Smooth muscle cell (in vitro differentiated cells): ENCODE measurements around the gene LCE6A. TPM values are rescaled to one million over a fixed set of nuclear protein-coding genes. Genes with fewer than 3 reads are reported as not detected.

ENCODE experiments used
- DNase-seq: peaks from one replicate; lab custom pipeline; 2025; ENCODE audit not compliant: unreplicated experiment; lab: John Stamatoyannopoulos, UW
- H2AFZ ChIP-seq: fragments of 200-600 bp; sonication (generic); 2 replicates; pipeline ENCODE4 v1.6.0; 2016; ENCODE audit warnings: antibody characterized with exemption, low read depth, mild to moderate bottlenecking
- H3F3A ChIP-seq: fragments of 200-600 bp; sonication (generic); 2 replicates; pipeline ENCODE4 v1.6.0; 2017; ENCODE audit warnings: antibody characterized with exemption, low read depth
- H3K27ac ChIP-seq: fragments of 200-600 bp; sonication (generic); 2 replicates; pipeline ENCODE4 v1.5.1; 2016; ENCODE audit warnings: low read depth, mild to moderate bottlenecking
- H3K27me3 ChIP-seq: fragments of 200-600 bp; sonication (generic); 2 replicates; pipeline ENCODE4 v1.6.1; 2016; ENCODE audit warnings: low read depth, mild to moderate bottlenecking
- H3K36me3 ChIP-seq: fragments of 200-600 bp; sonication (generic); 2 replicates; pipeline ENCODE4 v1.5.1; 2016; ENCODE audit warnings: low read depth
- H3K4me1 ChIP-seq: fragments of 200-600 bp; sonication (generic); 2 replicates; pipeline ENCODE4 v1.5.1; 2016; ENCODE audit warnings: low read depth
- H3K4me2 ChIP-seq: fragments of 200-600 bp; sonication (generic); 2 replicates; pipeline ENCODE4 v1.6.0; 2016; ENCODE audit warnings: mild to moderate bottlenecking
- H3K4me3 ChIP-seq: fragments of 200-600 bp; sonication (generic); 2 replicates; pipeline ENCODE4 v1.5.1; 2016; ENCODE audit warnings: mild to moderate bottlenecking
- H3K79me2 ChIP-seq: fragments of 200-600 bp; sonication (generic); 2 replicates; pipeline ENCODE4 v1.6.0; 2016; ENCODE audit warnings: low read depth, mild to moderate bottlenecking
- H3K9ac ChIP-seq: fragments of 200-600 bp; sonication (generic); 2 replicates; pipeline ENCODE4 v1.6.0; 2016; ENCODE audit warnings: low read depth
- H3K9me3 ChIP-seq: fragments of 200-600 bp; sonication (generic); replicated peaks from 2 replicates; pipeline ENCODE4 v1.5.1; 2016; ENCODE audit warnings: low read depth
- H4K20me1 ChIP-seq: fragments of 200-600 bp; sonication (generic); 2 replicates; pipeline ENCODE4 v1.6.0; 2016; ENCODE audit warnings: low read depth
- CTCF ChIP-seq: fragments of 200-600 bp; sonication (generic); IDR thresholded peaks from 2 replicates; pipeline ENCODE4 v1.5.1; 2017; ENCODE audit warnings: borderline replicate concordance, mild to moderate bottlenecking, antibody characterized with exemption; ENCODE audit not compliant: insufficient read depth, poor library complexity, severe bottlenecking
- WGBS: methylation state at CpG from one replicate; pipeline ENCODE4 v1.1.7; 2016; ENCODE audit warnings: low lambda C conversion rate; 5-methylcytosine and 5-hydroxymethylcytosine counted together
- polyA plus RNA-seq: library from polyadenylated mRNA; unstranded; fragments of >200 nt; fragmentation: Nextera tagmentation; extraction: Ambion mirVana; gene quantifications from 2 replicates; pipeline ENCODE4 v1.2.1, GENCODE V29; 2016
- total RNA-seq: library from RNA; depleted of rRNA; stranded (reverse); fragments of >200 nt; gene quantifications from 2 replicates; pipeline ENCODE4 v1.2.3, GENCODE V29; 2014

LCE6A gene
- not detected in 2 replicates for total RNA-seq
- polyA plus RNA-seq, result not detected in 2 replicates

GRCh38 chr1:152842556-152842955 lies at the start of gene LCE6A:
LCE6A (plus strand) TSS chr1:152842856; CDS start chr1:152843521, 665 bp downstream.
- H3K4me3 ChIP-seq, result no peak within 1 kb of the TSS
- H3K4me1 ChIP-seq, result no peaks in the 10 kb centered on the region
- DNase-seq, result no peak
- no peak within 1 kb of the TSS for H3K9ac ChIP-seq
- H3K9me3 ChIP-seq, result peaks cover 4% of the 10 kb centered on the region
- no peaks in the 10 kb centered on the region for H3F3A ChIP-seq
- no peak for TF ChIP-seq CTCF
- WGBS, result 73% methylated on average over 3 of the region's 3 CpGs
- H3K27ac ChIP-seq, result no peak within 1 kb of the TSS
- no peaks in the 10 kb centered on the region for H3K27me3 ChIP-seq
- no peak within 1 kb of the TSS for H3K4me2 ChIP-seq
- no peaks in the 10 kb centered on the region for H4K20me1 ChIP-seq
- H3K36me3 ChIP-seq, result no peaks in the 10 kb centered on the region
- H2AFZ ChIP-seq, result no peak within 1 kb of the TSS
- H3K79me2 ChIP-seq, result no peaks in the 10 kb centered on the region

- no peaks in the 10 kb centered on the region for H3F3A ChIP-seq
- H3K36me3 ChIP-seq, result no peaks in the 10 kb centered on the region
- H3K4me2 ChIP-seq, result no peak overlapping the region
- H3K27me3 ChIP-seq, result no peaks in the 10 kb centered on the region
- H3K79me2 ChIP-seq, result no peaks in the 10 kb centered on the region
- no peak overlapping the region for H3K9ac ChIP-seq
- no peak overlapping the region for H3K4me3 ChIP-seq
- WGBS, result 57% methylated on average over 4 of the region's 4 CpGs
- no peak for TF ChIP-seq CTCF
- no peaks in the 10 kb centered on the region for H3K4me1 ChIP-seq
- peaks cover 3% of the 10 kb centered on the region for H3K9me3 ChIP-seq
- no peak overlapping the region for H2AFZ ChIP-seq
- DNase-seq, result no peak
- no peaks in the 10 kb centered on the region for H4K20me1 ChIP-seq
- no peak overlapping the region for H3K27ac ChIP-seq
These were observed 47.0 kb upstream of the LCE6A start for GRCh38 chr1:152795686-152796085.

GRCh38 chr1:152796421-152796820 lies 46.2 kb upstream of the LCE6A start, which contains the start of gene LCE1D:
LCE1D (plus strand) TSS chr1:152796721; CDS start chr1:152797795, 1,074 bp downstream.
- no peaks in the 10 kb centered on the region for H3K27me3 ChIP-seq
- no peak within 1 kb of the TSS for H3K9ac ChIP-seq
- H3K4me3 ChIP-seq, result no peak within 1 kb of the TSS
- H4K20me1 ChIP-seq, result no peaks in the 10 kb centered on the region
- no peak for TF ChIP-seq CTCF
- no peak for DNase-seq
- no peaks in the 10 kb centered on the region for H3K4me1 ChIP-seq
- 23% methylated on average over 3 of the region's 3 CpGs for WGBS
- H2AFZ ChIP-seq, result no peak within 1 kb of the TSS
- peaks cover 3% of the 10 kb centered on the region for H3K9me3 ChIP-seq
- no peaks in the 10 kb centered on the region for H3K79me2 ChIP-seq
- no peak within 1 kb of the TSS for H3K4me2 ChIP-seq
- H3F3A ChIP-seq, result no peaks in the 10 kb centered on the region
- no peak within 1 kb of the TSS for H3K27ac ChIP-seq
- H3K36me3 ChIP-seq, result no peaks in the 10 kb centered on the region

- no peak for DNase-seq
- no peaks in the 10 kb centered on the region for H3F3A ChIP-seq
- H2AFZ ChIP-seq, result no peak overlapping the region
- no peak overlapping the region for H3K27ac ChIP-seq
- no peaks in the 10 kb centered on the region for H3K27me3 ChIP-seq
- no peak overlapping the region for H3K4me2 ChIP-seq
- no peak for TF ChIP-seq CTCF
- no peaks in the 10 kb centered on the region for H3K79me2 ChIP-seq
- H3K4me1 ChIP-seq, result no peaks in the 10 kb centered on the region
- peaks cover 3% of the 10 kb centered on the region for H3K9me3 ChIP-seq
- H3K9ac ChIP-seq, result no peak overlapping the region
- H3K36me3 ChIP-seq, result no peaks in the 10 kb centered on the region
- H4K20me1 ChIP-seq, result no peaks in the 10 kb centered on the region
- no peak overlapping the region for H3K4me3 ChIP-seq
- 74% methylated on average over 1 of the region's 1 CpG for WGBS
These were observed 41.3 kb upstream of the LCE6A start for GRCh38 chr1:152801333-152801732.
